ENCODE measurements around the gene SPACA7. TPM values are rescaled to one million over a fixed set of nuclear protein-coding genes. Genes with fewer than 3 reads are reported as not detected.
"Not testable (repeated sequence)": the region's sequence is repeated elsewhere in the genome, so short reads cannot be mapped to it uniquely, and the experiment has no call there.

The SPACA7 gene
- total and polyA plus RNA-seq, 5 donors = not detected

GRCh38 chr13:112374271-112374670, 1.9 kb upstream of the SPACA7 start:
- WGBS = 74% methylated on average over 10 of the region's 10 CpGs
- Histone ChIP-seq H3K9me3 (ENCODE audit: control insufficient read depth, low read length) (no peaks in the 10 kb centered on the region), H3K27me3 (ENCODE audit: control insufficient read depth, insufficient read depth) (no peaks in the 10 kb centered on the region), H3K27ac (ENCODE audit: low read length) (no peak overlapping the region), H3K4me1 (ENCODE audit: control insufficient read depth, insufficient read depth, low read length) (no peaks in the 10 kb centered on the region), H3K4me3 (ENCODE audit: low read length) (no peak overlapping the region)
- intact Hi-C loops (cut with DNase I) = no loop called here
- DNase-seq (no peak), ATAC-seq (no peak)

GRCh38 chr13:112391746-112392145, 15.6 kb downstream of the SPACA7 start:
- Histone ChIP-seq H3K27ac (ENCODE audit: low read length) (no peak overlapping the region), H3K4me1 (ENCODE audit: control insufficient read depth, insufficient read depth, low read length) (no peaks in the 10 kb centered on the region), H3K4me3 (ENCODE audit: low read length) (no peak overlapping the region), H3K9me3 (ENCODE audit: control insufficient read depth, low read length) (no peaks in the 10 kb centered on the region), H3K27me3 (ENCODE audit: control insufficient read depth, insufficient read depth) (no peaks in the 10 kb centered on the region)
- intact Hi-C loops (cut with DNase I) = loop anchor here in 1 of 4 donors (10.0 kb wide), 1 partner anchor 1437 kb away; no protein-coding TSS in a partner anchor
- DNase-seq (no peak), ATAC-seq (no peak)
- 74% methylated on average over 8 of the region's 8 CpGs for WGBS

- Histone ChIP-seq H3K4me1 (ENCODE audit: control insufficient read depth, insufficient read depth, low read length) (no peaks in the 10 kb centered on the region), H3K4me3 (ENCODE audit: low read length) (no peak overlapping the region), H3K27ac (ENCODE audit: low read length) (no peak overlapping the region), H3K9me3 (ENCODE audit: control insufficient read depth, low read length) (no peaks in the 10 kb centered on the region), H3K27me3 (ENCODE audit: control insufficient read depth, insufficient read depth) (no peaks in the 10 kb centered on the region)
- ATAC-seq = no peak
- 69% methylated on average over 4 of the region's 4 CpGs for WGBS
- DNase-seq = no peak
- intact Hi-C loops (cut with DNase I) = loop anchor here in 1 of 4 donors (10.0 kb wide), 1 partner anchor 1438 kb away; no protein-coding TSS in a partner anchor
These were observed 16.6 kb downstream of the SPACA7 start for GRCh38 chr13:112392719-112393118.

- H3K4me3 ChIP-seq (ENCODE audit: low read length); H3K9me3 ChIP-seq (ENCODE audit: control insufficient read depth, low read length); H3K4me1 ChIP-seq (ENCODE audit: control insufficient read depth, insufficient read depth, low read length); DNase-seq; H3K27ac ChIP-seq (ENCODE audit: low read length); H3K27me3 ChIP-seq (ENCODE audit: control insufficient read depth, insufficient read depth): not testable (repeated sequence)
- peak in 1 of 2 donors; percentile 25 for ATAC-seq
- WGBS = 56% methylated on average over 16 of the region's 16 CpGs
- intact Hi-C loops (cut with DNase I) = loop anchor here in 1 of 4 donors (10.0 kb wide), 1 partner anchor 1440 kb away; no protein-coding TSS in a partner anchor
These were observed 18.9 kb downstream of the SPACA7 start for GRCh38 chr13:112395022-112395421.

GRCh38 chr13:112395941-112396340, 19.8 kb downstream of the SPACA7 start:
- WGBS = 85% methylated on average over 13 of the region's 13 CpGs
- DNase-seq; H3K27ac ChIP-seq (ENCODE audit: low read length); H3K4me1 ChIP-seq (ENCODE audit: control insufficient read depth, insufficient read depth, low read length); H3K4me3 ChIP-seq (ENCODE audit: low read length); ATAC-seq; H3K27me3 ChIP-seq (ENCODE audit: control insufficient read depth, insufficient read depth); H3K9me3 ChIP-seq (ENCODE audit: control insufficient read depth, low read length): not testable (repeated sequence)
- intact Hi-C loops (cut with DNase I) = loop anchor here in 1 of 4 donors (10.0 kb wide), 1 partner anchor 1441 kb away; no protein-coding TSS in a partner anchor

GRCh38 chr13:112397108-112397507, 21.0 kb downstream of the SPACA7 start:
- no peak for DNase-seq
- Histone ChIP-seq H3K4me1 (ENCODE audit: control insufficient read depth, insufficient read depth, low read length) (no peaks in the 10 kb centered on the region), H3K27me3 (ENCODE audit: control insufficient read depth, insufficient read depth) (no peaks in the 10 kb centered on the region), H3K4me3 (ENCODE audit: low read length) (no peak overlapping the region), H3K27ac (ENCODE audit: low read length) (no peak overlapping the region), H3K9me3 (ENCODE audit: control insufficient read depth, low read length) (no peaks in the 10 kb centered on the region)
- intact Hi-C loops (cut with DNase I) = loop anchor here in 1 of 4 donors (10.0 kb wide), 1 partner anchor 1442 kb away; no protein-coding TSS in a partner anchor
- WGBS = 88% methylated on average over 9 of the region's 9 CpGs
- ATAC-seq = no peak

GRCh38 chr13:112398347-112398746, 22.2 kb downstream of the SPACA7 start:
- not testable (repeated sequence) for H3K4me3 ChIP-seq (ENCODE audit: low read length); H3K27me3 ChIP-seq (ENCODE audit: control insufficient read depth, insufficient read depth); DNase-seq; H3K27ac ChIP-seq (ENCODE audit: low read length); H3K9me3 ChIP-seq (ENCODE audit: control insufficient read depth, low read length); H3K4me1 ChIP-seq (ENCODE audit: control insufficient read depth, insufficient read depth, low read length); ATAC-seq
- intact Hi-C loops (cut with DNase I) = loop anchor here in 1 of 4 donors (10.0 kb wide), 1 partner anchor 1444 kb away; no protein-coding TSS in a partner anchor
- 86% methylated on average over 6 of the region's 6 CpGs for WGBS

GRCh38 chr13:112409828-112410227, 33.7 kb downstream of the SPACA7 start:
- intact Hi-C loops (cut with DNase I); H3K4me3 ChIP-seq (ENCODE audit: low read length); H3K27me3 ChIP-seq (ENCODE audit: control insufficient read depth, insufficient read depth); DNase-seq; ATAC-seq; H3K4me1 ChIP-seq (ENCODE audit: control insufficient read depth, insufficient read depth, low read length); H3K9me3 ChIP-seq (ENCODE audit: control insufficient read depth, low read length); H3K27ac ChIP-seq (ENCODE audit: low read length): not testable (repeated sequence)
- WGBS = 82% methylated on average over 3 of the region's 3 CpGs

- DNase-seq (no peak), ATAC-seq (no peak)
- H3K4me1 ChIP-seq (ENCODE audit: control insufficient read depth, insufficient read depth, low read length) = no peaks in the 10 kb centered on the region
- 70% methylated on average over 1 of the region's 1 CpG for WGBS
- intact Hi-C loops (cut with DNase I) = no loop called here
- H3K9me3 ChIP-seq (ENCODE audit: control insufficient read depth, low read length) = peaks cover 5% of the 10 kb centered on the region
- H3K4me3 ChIP-seq (ENCODE audit: low read length) = no peak overlapping the region
- H3K27ac ChIP-seq (ENCODE audit: low read length) = no peak overlapping the region
- no peaks in the 10 kb centered on the region for H3K27me3 ChIP-seq (ENCODE audit: control insufficient read depth, insufficient read depth)
These were observed 40.5 kb downstream of the SPACA7 start for GRCh38 chr13:112416647-112417046.

- no peak overlapping the region for H3K27ac ChIP-seq (ENCODE audit: low read length)
- H3K9me3 ChIP-seq (ENCODE audit: control insufficient read depth, low read length) = peaks cover 5% of the 10 kb centered on the region
- H3K27me3 ChIP-seq (ENCODE audit: control insufficient read depth, insufficient read depth) = no peaks in the 10 kb centered on the region
- H3K4me1 ChIP-seq (ENCODE audit: control insufficient read depth, insufficient read depth, low read length) = no peaks in the 10 kb centered on the region
- intact Hi-C loops (cut with DNase I) = no loop called here
- no peak overlapping the region for H3K4me3 ChIP-seq (ENCODE audit: low read length)
- ATAC-seq (no peak), DNase-seq (no peak)
These were observed 40.9 kb downstream of the SPACA7 start for GRCh38 chr13:112417079-112417478.

GRCh38 chr13:112424098-112424497, 47.9 kb downstream of the SPACA7 start:
- 79% methylated on average over 14 of the region's 14 CpGs for WGBS
- no peak for ATAC-seq
- H3K27me3 ChIP-seq (ENCODE audit: control insufficient read depth, insufficient read depth) = no peaks in the 10 kb centered on the region
- H3K9me3 ChIP-seq (ENCODE audit: control insufficient read depth, low read length) = peaks cover 1% of the 10 kb centered on the region
- DNase-seq = no peak
- no peak overlapping the region for H3K27ac ChIP-seq (ENCODE audit: low read length)
- intact Hi-C loops (cut with DNase I) = no loop called here
- H3K4me3 ChIP-seq (ENCODE audit: low read length) = no peak overlapping the region
- H3K4me1 ChIP-seq (ENCODE audit: control insufficient read depth, insufficient read depth, low read length) = no peaks in the 10 kb centered on the region

GRCh38 chr13:112428704-112429103, 52.5 kb downstream of the SPACA7 start:
- DNase-seq (no peak), ATAC-seq (no peak)
- intact Hi-C loops (cut with DNase I) = no loop called here

More at GRCh38 chr13:112428704-112429103, 52.5 kb downstream of the SPACA7 start:
- H3K27me3 ChIP-seq (ENCODE audit: control insufficient read depth, insufficient read depth) = no peaks in the 10 kb centered on the region
- H3K27ac ChIP-seq (ENCODE audit: low read length) = no peak overlapping the region
- H3K9me3 ChIP-seq (ENCODE audit: control insufficient read depth, low read length) = no peaks in the 10 kb centered on the region
- no peaks in the 10 kb centered on the region for H3K4me1 ChIP-seq (ENCODE audit: control insufficient read depth, insufficient read depth, low read length)
- no peak overlapping the region for H3K4me3 ChIP-seq (ENCODE audit: low read length)

Measured in right cardiac atrium (tissue), 5 donors.